Erythroblast (primary cell): ENCODE results near the gene CDK7.

Source experiments
- GATA1 ChIP-seq: IDR thresholded peaks from 2 replicates; pipeline ENCODE4 v1.6.1; 2011; ENCODE audit warnings: low read depth, mild to moderate bottlenecking, control low read depth, low read length, moderate library complexity
- POLR2A ChIP-seq: IDR thresholded peaks from 2 replicates; pipeline ENCODE4 v1.6.1; 2011; ENCODE audit warnings: mild to moderate bottlenecking, low read length

GRCh38 chr5:69217548-69218526 lies 16.8 kb upstream of the CDK7 start:
- peak; percentile 93 for TF ChIP-seq POLR2A
- no peak for TF ChIP-seq GATA1
